Parathyroid adenoma (tissue), 2 donors: ENCODE measurements around the gene CAMKMT.
A peak's percentile ranks its signal among the peaks of the same experiment; 100 is the strongest.

Source experiments
- H2AFZ ChIP-seq: fragments of 300-600 bp; sonication (generic); one replicate; pipeline ENCODE4 v1.7.0; 2017; ENCODE audit warnings: antibody characterized with exemption, mild to moderate bottlenecking
- H3K27ac ChIP-seq: fragments of 300-600 bp; sonication (generic); one replicate; pipeline ENCODE4 v1.7.0; 2017
- H3K27me3 ChIP-seq: fragments of 300-600 bp; sonication (generic); one replicate; pipeline ENCODE4 v1.7.0; 2017; ENCODE audit warnings: low read length; ENCODE audit not compliant: control insufficient read depth, insufficient read depth
- H3K36me3 ChIP-seq: fragments of 300-600 bp; sonication (generic); one replicate; pipeline ENCODE4 v1.7.0; 2017; ENCODE audit warnings: low read length; ENCODE audit not compliant: control insufficient read depth, insufficient read depth
- H3K4me1 ChIP-seq: fragments of 300-600 bp; sonication (generic); one replicate; pipeline ENCODE4 v1.7.0; 2017; ENCODE audit warnings: control low read depth
- H3K4me2 ChIP-seq: fragments of 300-600 bp; sonication (generic); one replicate; pipeline ENCODE4 v1.7.0; 2017; ENCODE audit warnings: low read length
- H3K4me3 ChIP-seq: fragments of 300-600 bp; sonication (generic); one replicate; pipeline ENCODE4 v1.7.0; 2017; ENCODE audit warnings: low read depth, low read length
- H3K79me2 ChIP-seq: fragments of 300-600 bp; sonication (generic); one replicate; pipeline ENCODE4 v1.7.0; 2017; ENCODE audit warnings: control low read depth
- H3K9ac ChIP-seq: fragments of 300-600 bp; sonication (generic); one replicate; pipeline ENCODE4 v1.7.0; 2017; ENCODE audit warnings: mild to moderate bottlenecking
- H3K9me3 ChIP-seq: fragments of 300-600 bp; sonication (generic); one replicate; pipeline ENCODE4 v1.7.0; 2017; ENCODE audit warnings: low read length; ENCODE audit not compliant: control insufficient read depth
- TF ChIP-seq, protein P1 (sequence below): fragments of 300-600 bp; sonication (generic); IDR thresholded peaks from one replicate; pipeline ENCODE4 v1.7.0; 2017; ENCODE audit warnings: antibody characterized with exemption, mild to moderate bottlenecking
- donor health status: primary hyperparathyroidism.

The CAMKMT gene

DNA sequence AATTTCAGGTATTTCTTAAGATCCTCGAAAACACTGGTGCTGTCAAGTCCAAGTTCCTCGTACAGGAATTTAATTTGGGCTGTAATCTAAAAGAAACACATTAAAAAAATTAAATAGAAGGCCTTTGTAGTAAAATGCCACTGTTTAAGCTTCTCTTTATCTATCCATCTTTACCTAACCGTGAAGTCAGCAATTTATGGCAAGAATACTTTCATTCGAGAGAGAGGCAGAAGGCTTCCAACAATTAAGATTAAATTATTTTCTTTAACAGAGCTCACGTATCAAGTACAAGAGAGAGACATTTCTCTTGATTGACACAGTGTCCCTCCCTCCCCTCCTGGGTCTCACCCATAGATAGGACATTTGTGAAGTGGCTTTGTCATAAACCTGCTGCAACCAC, 40.4 kb upstream of the CAMKMT start:
- Histone ChIP-seq H2AFZ (no peak overlapping the region), H3K4me1 (peaks cover 4% of the 10 kb centered on the region), H3K36me3 (no peaks in the 10 kb centered on the region), H3K9ac (no peak overlapping the region), H3K4me3 (no peak overlapping the region), H3K4me2 (peak overlapping the region; percentile 14), H3K9me3 (no peaks in the 10 kb centered on the region), H3K27me3 (no peaks in the 10 kb centered on the region), H3K27ac (no peak overlapping the region), H3K79me2 (no peaks in the 10 kb centered on the region)
- TF ChIP-seq, protein P1, sequence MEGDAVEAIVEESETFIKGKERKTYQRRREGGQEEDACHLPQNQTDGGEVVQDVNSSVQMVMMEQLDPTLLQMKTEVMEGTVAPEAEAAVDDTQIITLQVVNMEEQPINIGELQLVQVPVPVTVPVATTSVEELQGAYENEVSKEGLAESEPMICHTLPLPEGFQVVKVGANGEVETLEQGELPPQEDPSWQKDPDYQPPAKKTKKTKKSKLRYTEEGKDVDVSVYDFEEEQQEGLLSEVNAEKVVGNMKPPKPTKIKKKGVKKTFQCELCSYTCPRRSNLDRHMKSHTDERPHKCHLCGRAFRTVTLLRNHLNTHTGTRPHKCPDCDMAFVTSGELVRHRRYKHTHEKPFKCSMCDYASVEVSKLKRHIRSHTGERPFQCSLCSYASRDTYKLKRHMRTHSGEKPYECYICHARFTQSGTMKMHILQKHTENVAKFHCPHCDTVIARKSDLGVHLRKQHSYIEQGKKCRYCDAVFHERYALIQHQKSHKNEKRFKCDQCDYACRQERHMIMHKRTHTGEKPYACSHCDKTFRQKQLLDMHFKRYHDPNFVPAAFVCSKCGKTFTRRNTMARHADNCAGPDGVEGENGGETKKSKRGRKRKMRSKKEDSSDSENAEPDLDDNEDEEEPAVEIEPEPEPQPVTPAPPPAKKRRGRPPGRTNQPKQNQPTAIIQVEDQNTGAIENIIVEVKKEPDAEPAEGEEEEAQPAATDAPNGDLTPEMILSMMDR = no peak

GRCh38 chr2:44324971-44325426, 36.7 kb upstream of the CAMKMT start:
- H3K4me3 ChIP-seq = no peak overlapping the region
- no peak overlapping the region for H2AFZ ChIP-seq
- H3K27ac ChIP-seq = no peak overlapping the region
- no peaks in the 10 kb centered on the region for H3K9me3 ChIP-seq
- no peaks in the 10 kb centered on the region for H3K36me3 ChIP-seq
- no peaks in the 10 kb centered on the region for H3K27me3 ChIP-seq
- no peak overlapping the region for H3K4me2 ChIP-seq
- H3K9ac ChIP-seq = no peak overlapping the region
- TF ChIP-seq, protein P1 = no peak
- peaks cover 14% of the 10 kb centered on the region for H3K4me1 ChIP-seq
- H3K79me2 ChIP-seq = no peaks in the 10 kb centered on the region

DNA sequence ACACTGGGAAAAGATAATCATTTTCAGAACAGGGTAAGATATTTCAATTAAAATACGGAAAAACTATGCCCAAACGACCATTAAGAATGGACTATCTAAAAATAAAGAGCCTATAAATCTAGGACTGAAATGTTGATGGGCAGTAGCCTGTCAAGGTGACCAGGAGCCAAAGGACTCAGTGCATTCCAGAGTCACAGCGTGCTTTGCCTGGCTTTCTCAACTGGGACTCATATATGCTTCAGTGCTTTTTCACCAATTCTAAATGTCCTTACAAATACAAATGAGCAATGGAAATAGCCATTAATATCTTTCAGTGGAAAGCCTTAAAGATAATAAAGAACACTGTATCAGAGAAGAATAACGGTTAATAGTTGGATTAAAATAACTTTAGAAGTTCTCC, 35.9 kb upstream of the CAMKMT start:
- TF ChIP-seq, protein P1 = no peak
- H3K79me2 ChIP-seq = no peaks in the 10 kb centered on the region
- H3K4me1 ChIP-seq = peaks cover 14% of the 10 kb centered on the region
- no peaks in the 10 kb centered on the region for H3K9me3 ChIP-seq
- H2AFZ ChIP-seq = no peak overlapping the region
- H3K4me2 ChIP-seq = peak overlapping the region; percentile 55
- no peaks in the 10 kb centered on the region for H3K36me3 ChIP-seq
- H3K27ac ChIP-seq = peak overlapping the region; percentile 80
- no peaks in the 10 kb centered on the region for H3K27me3 ChIP-seq
- H3K9ac ChIP-seq = no peak overlapping the region
- peak overlapping the region; percentile 7 for H3K4me3 ChIP-seq

- TF ChIP-seq, protein P1 = no peak
- H2AFZ ChIP-seq = no peak overlapping the region
- peak overlapping the region; percentile 19 for H3K4me3 ChIP-seq
- H3K79me2 ChIP-seq = no peaks in the 10 kb centered on the region
- H3K36me3 ChIP-seq = no peaks in the 10 kb centered on the region
- H3K4me2 ChIP-seq = peak overlapping the region; percentile 55
- peak overlapping the region; percentile 80 for H3K27ac ChIP-seq
- H3K4me1 ChIP-seq = peaks cover 14% of the 10 kb centered on the region
- H3K9ac ChIP-seq = no peak overlapping the region
- no peaks in the 10 kb centered on the region for H3K27me3 ChIP-seq
- no peaks in the 10 kb centered on the region for H3K9me3 ChIP-seq
Observed at GRCh38 chr2:44326548-44327264, 35.0 kb upstream of the CAMKMT start.

DNA sequence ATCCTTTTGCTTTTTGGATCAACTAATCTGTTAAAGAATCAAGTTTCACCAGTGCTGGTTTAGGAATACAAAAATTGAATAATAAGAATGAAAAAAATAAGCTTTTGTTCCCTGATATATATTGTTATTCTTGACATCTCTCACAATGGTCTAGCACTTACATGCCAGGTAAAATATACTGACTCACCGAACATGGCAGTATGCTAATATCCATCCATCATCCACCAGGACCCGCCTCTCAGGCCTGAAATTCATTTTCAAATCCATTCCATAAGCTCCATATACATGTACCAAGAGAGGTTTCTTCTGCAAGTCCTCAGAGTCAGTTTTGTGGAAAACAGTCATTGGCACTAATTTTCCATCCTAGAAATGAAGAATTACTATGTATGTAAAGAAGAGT, 33.0 kb upstream of the CAMKMT start:
- peaks cover 14% of the 10 kb centered on the region for H3K4me1 ChIP-seq
- H3K4me3 ChIP-seq = no peak overlapping the region
- no peaks in the 10 kb centered on the region for H3K27me3 ChIP-seq
- H3K27ac ChIP-seq = no peak overlapping the region
- no peaks in the 10 kb centered on the region for H3K9me3 ChIP-seq
- H2AFZ ChIP-seq = no peak overlapping the region
- no peak overlapping the region for H3K4me2 ChIP-seq
- H3K79me2 ChIP-seq = no peaks in the 10 kb centered on the region
- no peak overlapping the region for H3K9ac ChIP-seq
- TF ChIP-seq, protein P1 = no peak
- H3K36me3 ChIP-seq = no peaks in the 10 kb centered on the region
